ENCODE measurements around the gene SH3RF3.
"Not testable (repeated sequence)": the region's sequence is repeated elsewhere in the genome, so short reads cannot be mapped to it uniquely, and the experiment has no call there.

Gene SH3RF3

GRCh38 chr2:109160714-109161440 is 31.9 kb downstream of the SH3RF3 start:
- DNase-seq, result no peak

GRCh38 chr2:109162367-109162766 is 33.4 kb downstream of the SH3RF3 start:
- not testable (repeated sequence) for DNase-seq

GRCh38 chr2:109162999-109163398 is 34.0 kb downstream of the SH3RF3 start:
- peak; percentile 52 for DNase-seq

GRCh38 chr2:109164311-109164710 is 35.3 kb downstream of the SH3RF3 start:
- no peak for DNase-seq

GRCh38 chr2:109164739-109165221 is 35.8 kb downstream of the SH3RF3 start:
- DNase-seq, result peak; percentile 83

- peak; percentile 43 for DNase-seq
These were observed 37.8 kb downstream of the SH3RF3 start for GRCh38 chr2:109166811-109167210.

- no peak for DNase-seq
These were observed 39.1 kb downstream of the SH3RF3 start for GRCh38 chr2:109168086-109168485.

GRCh38 chr2:109168716-109169115 is 39.7 kb downstream of the SH3RF3 start:
- DNase-seq, result no peak

GRCh38 chr2:109170645-109171044 is 41.6 kb downstream of the SH3RF3 start:
- DNase-seq, result no peak

GRCh38 chr2:109171444-109172334 is 42.7 kb downstream of the SH3RF3 start:
- DNase-seq, result peak; percentile 97

- no peak for DNase-seq
These were observed 43.6 kb downstream of the SH3RF3 start for GRCh38 chr2:109172556-109173105.

GRCh38 chr2:109173311-109174171 is 44.5 kb downstream of the SH3RF3 start:
- peak; percentile 79 for DNase-seq

- peak; percentile 19 for DNase-seq
These were observed 45.2 kb downstream of the SH3RF3 start for GRCh38 chr2:109174214-109174613.

GRCh38 chr2:109174626-109175349 is 45.8 kb downstream of the SH3RF3 start:
- DNase-seq, result no peak

- DNase-seq, result no peak
These were observed 46.3 kb downstream of the SH3RF3 start for GRCh38 chr2:109175350-109175678.

GRCh38 chr2:109176928-109177327 is 47.9 kb downstream of the SH3RF3 start:
- DNase-seq, result no peak

GRCh38 chr2:109177635-109178034 is 48.6 kb downstream of the SH3RF3 start:
- no peak for DNase-seq

- DNase-seq, result no peak
These were observed 50.0 kb downstream of the SH3RF3 start for GRCh38 chr2:109178968-109179367.

- DNase-seq, result peak; percentile 4
These were observed 51.8 kb downstream of the SH3RF3 start for GRCh38 chr2:109180786-109181185.

- DNase-seq, result no peak
These were observed 53.4 kb downstream of the SH3RF3 start for GRCh38 chr2:109182426-109182825.

- DNase-seq, result no peak
These were observed 54.9 kb downstream of the SH3RF3 start for GRCh38 chr2:109183871-109184270.

- DNase-seq, result no peak
These were observed 55.4 kb downstream of the SH3RF3 start for GRCh38 chr2:109184368-109184767.
